IMR-90 (cell line): Measurements from ENCODE around the gene RIPOR2. TPM values are rescaled to one million over a fixed set of nuclear protein-coding genes. Genes with fewer than 3 reads are reported as not detected.
A peak's percentile ranks its signal among the peaks of the same experiment; 100 is the strongest.

Source experiments
- ATAC-seq: fragments of 200-7000 bp; cut with Tn5 transposase; 2 replicates; pipeline ENCODE4 v1.9.1; 2020; ENCODE audit warnings: low read depth, mild to moderate bottlenecking, moderate library complexity
- BruUV-seq: library from RNA; stranded (reverse); fragments of 400-500 nt; replicated peaks from 2 replicates; lab custom pipeline; 2021; lab: Mats Ljungman, UMichigan
- CTCF ChIA-PET: fragments of 300-600 bp; formaldehyde crosslinking; extraction: SDS; loops from one replicate; lab custom pipeline; 2021; ENCODE audit warnings: antibody characterized with exemption; lab: Yijun Ruan, JAX
- POLR2A ChIA-PET: fragments of 300-600 bp; sonication (Branson Sonifier 250); formaldehyde crosslinking; loops from one replicate; lab custom pipeline; 2022; ENCODE audit warnings: antibody characterized with exemption; ENCODE audit not compliant: unreplicated experiment; lab: Charles Lee
- DNase-seq: peaks from one replicate; pipeline ENCODE4 v3.0.0; 2013
- H2AFZ ChIP-seq: replicated peaks from 2 replicates; pipeline ENCODE3; 2013; ENCODE audit warnings: low read length, mild to moderate bottlenecking; ENCODE audit not compliant: poor library complexity
- H2AK5ac ChIP-seq: 2 replicates; pipeline ENCODE4 v1.6.1; 2013; ENCODE audit warnings: low read depth, low read length, inconsistent platforms
- H2AK9ac ChIP-seq: replicated peaks from 2 replicates; pipeline ENCODE3; 2013; ENCODE audit warnings: mild to moderate bottlenecking, low read depth, low read length, moderate library complexity; ENCODE audit not compliant: poor library complexity
- H2BK120ac ChIP-seq: 2 replicates; pipeline ENCODE4 v1.6.1; 2013; ENCODE audit warnings: low read depth, low read length, inconsistent platforms
- H2BK15ac ChIP-seq: 3 replicates; pipeline ENCODE4 v1.6.1; 2013; ENCODE audit warnings: low read depth, low read length, inconsistent platforms
- H2BK20ac ChIP-seq: 2 replicates; pipeline ENCODE4 v1.6.1; 2013; ENCODE audit warnings: low read depth, mild to moderate bottlenecking, inconsistent platforms, low read length, moderate library complexity
- H2BK5ac ChIP-seq: 2 replicates; pipeline ENCODE4 v1.6.1; 2013; ENCODE audit warnings: mild to moderate bottlenecking, low read depth, low read length, inconsistent platforms; ENCODE audit not compliant: poor library complexity, severe bottlenecking
- H3K14ac ChIP-seq: replicated peaks from 2 replicates; pipeline ENCODE4 v1.6.1; 2013; ENCODE audit warnings: low read depth, low read length, inconsistent platforms
- H3K18ac ChIP-seq: 2 replicates; pipeline ENCODE4 v1.6.1; 2013; ENCODE audit warnings: low read depth, low read length, control low read depth
- H3K23ac ChIP-seq: 2 replicates; pipeline ENCODE4 v1.6.1; 2013; ENCODE audit warnings: low read depth, low read length, inconsistent platforms
- H3K27ac ChIP-seq: 2 replicates; pipeline ENCODE4 v1.5.1; 2013; ENCODE audit warnings: mild to moderate bottlenecking, control low read depth, low read length; ENCODE audit not compliant: insufficient read depth
- H3K27me3 ChIP-seq: 2 replicates; pipeline ENCODE4 v1.6.1; 2013; ENCODE audit warnings: low read length; ENCODE audit not compliant: control insufficient read depth, insufficient read depth
- H3K36me3 ChIP-seq: 2 replicates; pipeline ENCODE4 v1.6.1; 2013; ENCODE audit warnings: low read length, mixed read lengths; ENCODE audit not compliant: control insufficient read depth, insufficient read depth
- H3K4ac ChIP-seq: 2 replicates; pipeline ENCODE4 v1.6.1; 2013; ENCODE audit warnings: low read depth, low read length, inconsistent platforms
- H3K4me1 ChIP-seq: 2 replicates; pipeline ENCODE4 v1.6.1; 2013; ENCODE audit warnings: low read length, mixed read lengths; ENCODE audit not compliant: control insufficient read depth, insufficient read depth
- H3K4me2 ChIP-seq: 2 replicates; pipeline ENCODE4 v1.6.1; 2013; ENCODE audit warnings: low read depth, mild to moderate bottlenecking, control low read depth, low read length, moderate library complexity
- H3K4me3 ChIP-seq: 2 replicates; pipeline ENCODE4 v1.5.1; 2013; ENCODE audit warnings: low read depth, mild to moderate bottlenecking, control low read depth, low read length, moderate library complexity; ENCODE audit not compliant: insufficient read depth
- H3K56ac ChIP-seq: 2 replicates; pipeline ENCODE4 v1.6.1; 2013; ENCODE audit warnings: low read length, inconsistent platforms; ENCODE audit not compliant: insufficient read depth; ENCODE audit errors: extremely low read depth
- H3K79me1 ChIP-seq, 2 experiments: 2 replicates each; pipeline ENCODE4 v1.6.1; 2013; ENCODE audit warnings: low read length in 2 of 2, inconsistent platforms in 1 of 2, low read depth in 1 of 2
- H3K9ac ChIP-seq: 2 replicates; pipeline ENCODE4 v1.6.1; 2013; ENCODE audit warnings: low read depth, low read length, control low read depth
- H3K9me1 ChIP-seq: 2 replicates; pipeline ENCODE4 v1.6.1; 2013; ENCODE audit warnings: low read length, inconsistent platforms; ENCODE audit not compliant: insufficient read depth
- H3K9me3 ChIP-seq: 2 replicates; pipeline ENCODE4 v1.6.1; 2013; ENCODE audit warnings: low read length; ENCODE audit not compliant: control insufficient read depth, insufficient read depth
- H4K20me1 ChIP-seq: 2 replicates; pipeline ENCODE4 v1.6.1; 2013; ENCODE audit warnings: low read length, inconsistent platforms; ENCODE audit not compliant: insufficient read depth
- H4K5ac ChIP-seq: 2 replicates; pipeline ENCODE4 v1.6.1; 2013; ENCODE audit warnings: mild to moderate bottlenecking, low read depth, low read length, control low read depth
- H4K8ac ChIP-seq, 2 experiments: 2 replicates each; pipeline ENCODE4 v1.6.1; 2013; ENCODE audit warnings: low read depth in 2 of 2, low read length in 2 of 2, control low read depth in 1 of 2, inconsistent platforms in 1 of 2
- H4K91ac ChIP-seq: 2 replicates; pipeline ENCODE4 v1.6.1; 2013; ENCODE audit warnings: low read depth, low read length, inconsistent platforms; ENCODE audit not compliant: insufficient read depth
- BHLHE40 ChIP-seq: fragments of 150-350 bp; IDR thresholded peaks from 2 replicates; pipeline ENCODE4 v1.6.1; 2016; ENCODE audit warnings: mild to moderate bottlenecking, low read depth, low read length
- CEBPB ChIP-seq: IDR thresholded peaks from 2 replicates; pipeline ENCODE4 v1.6.1; 2012; ENCODE audit warnings: low read depth, low read length, improper control_type of control experiment
- ELK1 ChIP-seq: fragments of 150-350 bp; IDR thresholded peaks from 2 replicates; pipeline ENCODE4 v1.6.1; 2016; ENCODE audit warnings: low read depth, mild to moderate bottlenecking, low read length, moderate library complexity, borderline replicate concordance
- FOS ChIP-seq: fragments of 150-350 bp; IDR thresholded peaks from 2 replicates; pipeline ENCODE4 v1.6.1; 2016; ENCODE audit warnings: low read depth, low read length
- MAZ ChIP-seq: IDR thresholded peaks from 2 replicates; pipeline ENCODE4 v1.6.1; 2012; ENCODE audit warnings: low read depth, mild to moderate bottlenecking, low read length, improper control_type of control experiment, moderate library complexity, borderline replicate concordance
- NFE2L2 ChIP-seq: fragments of 150-350 bp; IDR thresholded peaks from 2 replicates; pipeline ENCODE4 v1.6.1; 2016; ENCODE audit warnings: low read depth, mild to moderate bottlenecking, low read length
- POLR2A ChIP-seq: IDR thresholded peaks from 2 replicates; pipeline ENCODE4 v1.6.1; 2012; ENCODE audit warnings: mild to moderate bottlenecking, low read depth, low read length
- RCOR1 ChIP-seq: IDR thresholded peaks from 2 replicates; pipeline ENCODE4 v1.6.1; 2012; ENCODE audit warnings: mild to moderate bottlenecking, low read length, improper control_type of control experiment; ENCODE audit not compliant: insufficient replicate concordance
- SMC3 ChIP-seq: fragments of 150-350 bp; IDR thresholded peaks from 2 replicates; pipeline ENCODE4 v1.6.1; 2016; ENCODE audit warnings: low read depth, mild to moderate bottlenecking, antibody characterized with exemption, low read length, moderate library complexity
- WGBS, 2 experiments: methylation state at CpG; one replicate each; pipeline versions ENCODE4 v1.1.5 to v1.1.7; 2013; ENCODE audit warnings: missing lambda C conversion rate in 2 of 2; ENCODE audit not compliant: insufficient read length in 1 of 2; ENCODE audit errors: extremely low coverage in 2 of 2; 5-methylcytosine and 5-hydroxymethylcytosine counted together
- dilution Hi-C: fragments of 300-500 bp; cut with HindIII; formaldehyde crosslinking; loops from one replicate; pipeline ENCODE4 v1.14.3; 2018; ENCODE audit warnings: low sequenced_read_pairs; ENCODE audit not compliant: unreplicated experiment
- in situ Hi-C: fragments of 300-500 bp; cut with MboI; formaldehyde crosslinking; loops from 3 replicates; pipeline ENCODE4 v1.14.3; 2019; ENCODE audit warnings: low sequenced_read_pairs, inconsistent platforms, mixed read lengths
- intact Hi-C: fragments of 100-400 bp; cut with micrococcal nuclease; formaldehyde crosslinking; loops from 2 replicates; pipeline ENCODE4 v1.10.0; 2022
- polyA plus RNA-seq, 3 experiments: library from polyadenylated mRNA; depleted of rRNA; stranded (reverse); fragments of >200 nt; gene quantifications; 2 replicates each; pipeline ENCODE4 v1.2.3, GENCODE V29; 2012; ENCODE audit warnings: low replicate concordance in 1 of 3
- total RNA-seq: library from RNA; depleted of rRNA; stranded (reverse); fragments of >200 nt; gene quantifications from 2 replicates; pipeline ENCODE4 v1.2.3, GENCODE V29; 2012
- TF ChIP-seq, protein P1 (sequence below): fragments of 150-350 bp; IDR thresholded peaks from 2 replicates; pipeline ENCODE4 v1.6.1; 2017; ENCODE audit warnings: mild to moderate bottlenecking, antibody characterized with exemption, low read length, low read depth

Gene RIPOR2
- total and polyA plus RNA-seq, 2 of the 4 experiments (the other 2 are of a cell fraction), result 1.1 to 1.2 TPM

GRCh38 chr6:24774696-24775519, 160.9 kb downstream of the RIPOR2 start, which contains the start of gene GMNN:
Gene GMNN, plus strand, starts transcription at chr6:24774937. Its CDS starts 2,310 bp downstream, at chr6:24777247.
- H3K9me3 ChIP-seq, result no peaks in the 10 kb centered on the region
- peak within 1 kb of the TSS; percentile 92 for H3K4me2 ChIP-seq
- peak; percentile 89 for DNase-seq
- peak within 1 kb of the TSS; percentile 13; the same call in 1 of the 3 replicates for H2BK15ac ChIP-seq
- peaks cover 8% of the 10 kb centered on the region for H3K4me1 ChIP-seq
- BruUV-seq, result no TSS peak
- peak within 1 kb of the TSS; percentile 92 for H3K9ac ChIP-seq
- peak within 1 kb of the TSS; percentile 92 for H2AFZ ChIP-seq
- H3K4me3 ChIP-seq, result peak within 1 kb of the TSS; percentile 87
- H2BK5ac ChIP-seq, result peak within 1 kb of the TSS; percentile 71
- no peaks in the 10 kb centered on the region for H3K9me1 ChIP-seq
- peak; percentile 93 for ATAC-seq
- H2AK9ac ChIP-seq, result peak within 1 kb of the TSS; percentile 83
- H2BK20ac ChIP-seq, result no peak within 1 kb of the TSS
- peak within 1 kb of the TSS; percentile 80 for H3K14ac ChIP-seq
- peak within 1 kb of the TSS; percentile 12 for H3K18ac ChIP-seq
- peak within 1 kb of the TSS; percentile 55; the same call in 1 of the 2 replicates for H4K5ac ChIP-seq
- peaks cover 8 to 9% of the 10 kb centered on the region in 2 experiments; a peak in 1 of 4 replicates for H3K79me1 ChIP-seq
- peak within 1 kb of the TSS; percentile 65 for H3K56ac ChIP-seq
- TF ChIP-seq SMC3 (no peak), CEBPB (no peak), FOS (no peak), ELK1 (no peak), MAZ (0 out of 2 replicates have a peak, but pooled peaks have one; percentile 38), BHLHE40 (peak; percentile 26; the same call in 1 of the 2 replicates), NFE2L2 (no peak), POLR2A (peak; percentile 73; the same call in 1 of the 2 replicates), RCOR1 (no peak)
- TF ChIP-seq, protein P1, sequence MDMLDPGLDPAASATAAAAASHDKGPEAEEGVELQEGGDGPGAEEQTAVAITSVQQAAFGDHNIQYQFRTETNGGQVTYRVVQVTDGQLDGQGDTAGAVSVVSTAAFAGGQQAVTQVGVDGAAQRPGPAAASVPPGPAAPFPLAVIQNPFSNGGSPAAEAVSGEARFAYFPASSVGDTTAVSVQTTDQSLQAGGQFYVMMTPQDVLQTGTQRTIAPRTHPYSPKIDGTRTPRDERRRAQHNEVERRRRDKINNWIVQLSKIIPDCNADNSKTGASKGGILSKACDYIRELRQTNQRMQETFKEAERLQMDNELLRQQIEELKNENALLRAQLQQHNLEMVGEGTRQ, result peak; percentile 92
- in situ Hi-C loops (no loop called here), intact Hi-C loops (loop anchor here (2.0 to 5.0 kb wide), 4 partner anchors 54 to 296 kb away; no protein-coding TSS in a partner anchor), dilution Hi-C loops (no loop called here)
- CTCF ChIA-PET, result no interaction called here
- H3K27ac ChIP-seq, result peak within 1 kb of the TSS; percentile 83
- H4K20me1 ChIP-seq, result peaks cover 11% of the 10 kb centered on the region
- no peaks in the 10 kb centered on the region for H3K27me3 ChIP-seq
- 0 out of 2 replicates have a peak within 1 kb of the TSS, but pooled peaks have one; percentile 28 for H2BK120ac ChIP-seq
- WGBS, 2 experiments, result 0% methylated on average over 20 of the region's 75 CpGs; no CpG with 5 or more reads in 1 of the 2 experiments
- peak within 1 kb of the TSS; percentile 80; the same call in 1 of the 2 replicates for H4K91ac ChIP-seq
- peak within 1 kb of the TSS; percentile 80 to 99 for H4K8ac ChIP-seq
- H3K23ac ChIP-seq, result peak within 1 kb of the TSS; percentile 86
- H3K36me3 ChIP-seq, result no peaks in the 10 kb centered on the region
- H2AK5ac ChIP-seq, result peak within 1 kb of the TSS; percentile 55
- POLR2A ChIA-PET, result no interaction called here
- peak within 1 kb of the TSS; percentile 89 for H3K4ac ChIP-seq
